ENCODE data around the gene FXYD3. TPM values are rescaled to one million over a fixed set of nuclear protein-coding genes. Genes with fewer than 3 reads are reported as not detected.

The FXYD3 gene
- polyA plus RNA-seq, 1 donor (not counting 4 experiments of a cell fraction or from before 2014, with no cell fraction given) = 851 TPM

- H2AFZ ChIP-seq (ENCODE audit: control insufficient read depth, low read length) = no peak overlapping the region
- H3K9me1 ChIP-seq (ENCODE audit: control insufficient read depth, extremely low read depth, insufficient read depth, low read length) = no peaks in the 10 kb centered on the region
- no peaks in the 10 kb centered on the region for H4K20me1 ChIP-seq (ENCODE audit: control insufficient read depth, extremely low read depth, insufficient read depth, low read length)
- no peaks in the 10 kb centered on the region for H3K27me3 ChIP-seq (ENCODE audit: control insufficient read depth, extremely low read depth, insufficient read depth, low read length)
- no peaks in the 10 kb centered on the region for H3K36me3 ChIP-seq (ENCODE audit: control insufficient read depth in 2 of 2, extremely low read depth in 1 of 2, insufficient read depth in 2 of 2, low read length in 2 of 2)
- dilution Hi-C loops (cut with MboI; ENCODE audit: extremely low pct_ligation_motif_present, low sequenced_read_pairs) = no loop called here
- TF ChIP-seq EZH2 (IDR thresholded peaks at IDR 0.05; ENCODE audit: low read length) = no peak
- TF ChIP-seq CTCF (optimal IDR thresholded peaks at IDR 0.05 in 1 of 3, IDR thresholded peaks at IDR 0.05 in 1 of 3, conservative IDR thresholded peaks at IDR 0.05 in 1 of 3; ENCODE audit: extremely low read depth in 1 of 3, insufficient read depth in 2 of 3, low read length in 3 of 3) = no peak
- H3K4me1 ChIP-seq (ENCODE audit: control insufficient read depth, extremely low read depth, insufficient read depth, low read length) = no peaks in the 10 kb centered on the region
- H3K4me3 ChIP-seq (ENCODE audit: control insufficient read depth in 2 of 3, extremely low read depth in 1 of 3, insufficient read depth in 2 of 3, low read depth in 1 of 3, low read length in 3 of 3) = no peak overlapping the region
- no peak for FAIRE-seq
- no peaks in the 10 kb centered on the region for H3K79me2 ChIP-seq (ENCODE audit: control insufficient read depth, insufficient read depth, low read length)
- no peak overlapping the region for H3K27ac ChIP-seq (ENCODE audit: control insufficient read depth, insufficient read depth, low read length)
- no peak overlapping the region for H3K9ac ChIP-seq (ENCODE audit: control insufficient read depth, extremely low read depth, insufficient read depth, low read length)
- DNase-seq (ENCODE audit: low read depth, low spot score) = no peak
- no peaks in the 10 kb centered on the region for H3K9me3 ChIP-seq (ENCODE audit: control insufficient read depth, low read depth, low read length)
- no peak overlapping the region for H3K4me2 ChIP-seq (ENCODE audit: control insufficient read depth, extremely low read depth, insufficient read depth, low read depth, low read length)
These were observed 39.6 kb upstream of the FXYD3 start for GRCh38 chr19:35076026-35076370.

GRCh38 chr19:35076657-35077056, 39.0 kb upstream of the FXYD3 start:
- FAIRE-seq = no peak
- Histone ChIP-seq H3K79me2 (ENCODE audit: control insufficient read depth, insufficient read depth, low read length) (no peaks in the 10 kb centered on the region), H3K9ac (ENCODE audit: control insufficient read depth, extremely low read depth, insufficient read depth, low read length) (no peak overlapping the region), H3K4me3 (ENCODE audit: control insufficient read depth in 2 of 3, extremely low read depth in 1 of 3, insufficient read depth in 2 of 3, low read depth in 1 of 3, low read length in 3 of 3) (no peak overlapping the region), H3K4me1 (ENCODE audit: control insufficient read depth, extremely low read depth, insufficient read depth, low read length) (no peaks in the 10 kb centered on the region), H2AFZ (ENCODE audit: control insufficient read depth, low read length) (no peak overlapping the region), H3K27me3 (ENCODE audit: control insufficient read depth, extremely low read depth, insufficient read depth, low read length) (no peaks in the 10 kb centered on the region), H3K9me3 (ENCODE audit: control insufficient read depth, low read depth, low read length) (no peaks in the 10 kb centered on the region), H3K4me2 (ENCODE audit: control insufficient read depth, extremely low read depth, insufficient read depth, low read depth, low read length) (no peak overlapping the region), H3K36me3 (ENCODE audit: control insufficient read depth in 2 of 2, extremely low read depth in 1 of 2, insufficient read depth in 2 of 2, low read length in 2 of 2) (no peaks in the 10 kb centered on the region), H3K27ac (ENCODE audit: control insufficient read depth, insufficient read depth, low read length) (no peak overlapping the region), H3K9me1 (ENCODE audit: control insufficient read depth, extremely low read depth, insufficient read depth, low read length) (no peaks in the 10 kb centered on the region), H4K20me1 (ENCODE audit: control insufficient read depth, extremely low read depth, insufficient read depth, low read length) (no peaks in the 10 kb centered on the region)
- dilution Hi-C loops (cut with MboI; ENCODE audit: extremely low pct_ligation_motif_present, low sequenced_read_pairs) = no loop called here
- DNase-seq (ENCODE audit: low read depth, low spot score) = no peak
- no peak for TF ChIP-seq EZH2 (IDR thresholded peaks at IDR 0.05; ENCODE audit: low read length)
- TF ChIP-seq CTCF (optimal IDR thresholded peaks at IDR 0.05 in 1 of 3, IDR thresholded peaks at IDR 0.05 in 1 of 3, conservative IDR thresholded peaks at IDR 0.05 in 1 of 3; ENCODE audit: extremely low read depth in 1 of 3, insufficient read depth in 2 of 3, low read length in 3 of 3) = no peak

All from keratinocyte (primary cell).